ENCODE data around the gene C11orf91.

- TF ChIP-seq, protein P1, sequence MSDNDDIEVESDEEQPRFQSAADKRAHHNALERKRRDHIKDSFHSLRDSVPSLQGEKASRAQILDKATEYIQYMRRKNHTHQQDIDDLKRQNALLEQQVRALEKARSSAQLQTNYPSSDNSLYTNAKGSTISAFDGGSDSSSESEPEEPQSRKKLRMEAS (IDR thresholded peaks at IDR 0.05) = no peak
- no peak for TF ChIP-seq GABPA (IDR thresholded peaks at IDR 0.05 in 1 of 2, conservative IDR thresholded peaks at IDR 0.05 in 1 of 2)
Observed at GRCh38 chr11:33689085-33689484, 11.5 kb downstream of the C11orf91 start.

All from liver (tissue), 2 donors.